Psoas muscle (tissue), 8 donors: Measurements from ENCODE around the gene PCSK5. TPM values are rescaled to one million over a fixed set of nuclear protein-coding genes. Genes with fewer than 3 reads are reported as not detected.

Source experiments
- ATAC-seq, 4 donors: fragments of 200-7000 bp; cut with Tn5 transposase; one replicate each; pipeline ENCODE4 v1.9.1; 2020; ENCODE audit warnings: moderate library complexity in 3 of 4, mild to moderate bottlenecking in 2 of 4
- DNase-seq, 2 donors: peaks; one replicate each; pipeline ENCODE4 v3.0.0-alpha.2; 2020
- H3K27ac ChIP-seq: fragments of 200-600 bp; one replicate; pipeline ENCODE4 v1.8.0; 2022
- H3K27me3 ChIP-seq, 3 donors: fragments of 200-600 bp in 1 of 3; one replicate each; pipeline versions ENCODE4 v1.6.1 to v1.8.0; 2013 to 2022; ENCODE audit warnings: low read length in 2 of 3, mild to moderate bottlenecking in 2 of 3, moderate library complexity in 1 of 3; ENCODE audit not compliant: insufficient read depth in 3 of 3
- H3K36me3 ChIP-seq, 2 donors: fragments of 200-600 bp in 1 of 2; one replicate each; pipeline versions ENCODE4 v1.6.1 to v1.8.0; 2013 to 2022; ENCODE audit warnings: low read depth in 1 of 2, mild to moderate bottlenecking in 1 of 2, moderate library complexity in 1 of 2; ENCODE audit not compliant: insufficient read depth in 1 of 2
- H3K4me1 ChIP-seq: fragments of 200-600 bp; one replicate; pipeline ENCODE4 v1.8.0; 2022
- H3K4me3 ChIP-seq: fragments of 200-600 bp; one replicate; pipeline ENCODE4 v1.8.0; 2022; ENCODE audit warnings: mild to moderate bottlenecking
- H3K9me3 ChIP-seq: fragments of 200-600 bp; one replicate; pipeline ENCODE4 v1.8.0; 2022
- CTCF ChIP-seq: fragments of 200-600 bp; IDR thresholded peaks from one replicate; pipeline ENCODE4 v1.8.0; 2022; ENCODE audit warnings: antibody characterized with exemption
- WGBS, 3 donors: extraction: QIAGEN DNeasy Blood & Tissue Kit; methylation state at CpG; one replicate each; pipeline versions ENCODE4 v1.1.6 to v1.1.7; 2013; 5-methylcytosine and 5-hydroxymethylcytosine counted together
- intact Hi-C, 2 donors: fragments of 100-400 bp; cut with DNase I; formaldehyde crosslinking; loops; one replicate each; pipeline versions ENCODE4 v1.11.0 to v1.14.2; 2022
- polyA plus RNA-seq, 3 donors: library from polyadenylated mRNA; stranded (reverse); fragments of 200-250 nt; gene quantifications; one replicate each; pipeline ENCODE4 v1.2.3, GENCODE V29; 2013
- total RNA-seq, 4 donors: library from RNA; stranded (reverse); fragmentation: NEBNext Ultra II Directional in 2 of 4; extraction: Animal tissue kit (Norgen Biotek cat#: 25700) in 2 of 4; gene quantifications; one replicate each; pipeline versions ENCODE4 v1.2.1 to v1.2.4, GENCODE V29; 2021 to 2023
- donor health status: healthy with polysubstance abuse.
- donor health status: DM: no; HTN: no; CAD: no; lungs with moderate emphysema.
- donor health status: Bipolar disorder and iron deficiency.
- donor health status: healthy.
- donor health status: DM: yes; HTN: yes; CAD: no.
- donor health status: DM: no; HTN: no; CAD: no.
- donor health status: DM: no; HTN: no; CAD: no.
- donor health status: DM: yes; HTN: yes; CAD: no.

The PCSK5 gene
- total and polyA plus RNA-seq, 7 donors = 0.75 to 4.4 (median 2.3) TPM

GRCh38 chr9:76289703-76290102 lies 399.2 kb downstream of the PCSK5 start:
- Histone ChIP-seq H3K27me3 (no peaks in the 10 kb centered on the region), H3K9me3 (no peaks in the 10 kb centered on the region), H3K27ac (no peak overlapping the region), H3K36me3 (no peaks in the 10 kb centered on the region), H3K4me1 (no peaks in the 10 kb centered on the region), H3K4me3 (no peak overlapping the region)
- ATAC-seq (no peak), DNase-seq (no peak)
- intact Hi-C loops = no loop called here
- no peak for TF ChIP-seq CTCF

GRCh38 chr9:76290555-76290954 lies 400.1 kb downstream of the PCSK5 start:
- intact Hi-C loops = no loop called here
- no peak for TF ChIP-seq CTCF
- Histone ChIP-seq H3K27ac (no peak overlapping the region), H3K36me3 (no peaks in the 10 kb centered on the region), H3K4me1 (no peaks in the 10 kb centered on the region), H3K9me3 (no peaks in the 10 kb centered on the region), H3K27me3 (no peaks in the 10 kb centered on the region), H3K4me3 (no peak overlapping the region)
- WGBS, 3 donors = 90 to 94% (median 91%) methylated on average over 2 of the region's 2 CpGs
- ATAC-seq (no peak), DNase-seq (no peak)

GRCh38 chr9:76292246-76292645 lies 401.8 kb downstream of the PCSK5 start:
- Histone ChIP-seq H3K9me3 (no peaks in the 10 kb centered on the region), H3K4me3 (no peak overlapping the region), H3K4me1 (no peaks in the 10 kb centered on the region), H3K27ac (no peak overlapping the region), H3K36me3 (no peaks in the 10 kb centered on the region), H3K27me3 (no peaks in the 10 kb centered on the region)
- no peak for TF ChIP-seq CTCF
- ATAC-seq = no peak
- WGBS, 3 donors = 52 to 55% (median 54%) methylated on average over 7 of the region's 7 CpGs
- intact Hi-C loops = no loop called here
- DNase-seq = no peak

GRCh38 chr9:76292658-76293057 lies 402.2 kb downstream of the PCSK5 start:
- no peak for DNase-seq
- Histone ChIP-seq H3K27ac (no peak overlapping the region), H3K36me3 (no peaks in the 10 kb centered on the region), H3K9me3 (no peaks in the 10 kb centered on the region), H3K4me3 (no peak overlapping the region), H3K4me1 (no peaks in the 10 kb centered on the region), H3K27me3 (no peaks in the 10 kb centered on the region)
- ATAC-seq = no peak
- TF ChIP-seq CTCF = no peak
- intact Hi-C loops = no loop called here
- 56 to 69% (median 60%) methylated on average over 5 of the region's 5 CpGs for WGBS, 3 donors

- no peaks in the 10 kb centered on the region for H3K9me3 ChIP-seq
- ATAC-seq (no peak), DNase-seq (no peak)
- H3K36me3 ChIP-seq = no peaks in the 10 kb centered on the region
- no peak for TF ChIP-seq CTCF
- 35 to 44% (median 41%) methylated on average over 5 of the region's 5 CpGs for WGBS, 3 donors
- no peak overlapping the region for H3K27ac ChIP-seq
- peaks cover 0 to 2% (median 0%) of the 10 kb centered on the region in 3 donors for H3K27me3 ChIP-seq
- H3K4me3 ChIP-seq = no peak overlapping the region
- intact Hi-C loops = no loop called here
- no peaks in the 10 kb centered on the region for H3K4me1 ChIP-seq
Observed at GRCh38 chr9:76294301-76294700, 403.8 kb downstream of the PCSK5 start.
